M059J (cell line): Measurements from ENCODE around the gene CADM1. TPM values are rescaled to one million over a fixed set of nuclear protein-coding genes. Genes with fewer than 3 reads are reported as not detected.

ENCODE experiments used
- DNase-seq: peaks from one replicate; pipeline ENCODE4 v3.0.0-alpha.2; 2012; ENCODE audit warnings: low read depth
- total RNA-seq: library from RNA; depleted of rRNA; stranded (reverse); fragments of >200 nt; shearing (Covaris generic); gene quantifications from 2 replicates; pipeline ENCODE4 v1.2.3, GENCODE V29; 2014

CADM1 gene
- total RNA-seq, 1 experiment from 2014 or later: 71.9 TPM

DNA sequence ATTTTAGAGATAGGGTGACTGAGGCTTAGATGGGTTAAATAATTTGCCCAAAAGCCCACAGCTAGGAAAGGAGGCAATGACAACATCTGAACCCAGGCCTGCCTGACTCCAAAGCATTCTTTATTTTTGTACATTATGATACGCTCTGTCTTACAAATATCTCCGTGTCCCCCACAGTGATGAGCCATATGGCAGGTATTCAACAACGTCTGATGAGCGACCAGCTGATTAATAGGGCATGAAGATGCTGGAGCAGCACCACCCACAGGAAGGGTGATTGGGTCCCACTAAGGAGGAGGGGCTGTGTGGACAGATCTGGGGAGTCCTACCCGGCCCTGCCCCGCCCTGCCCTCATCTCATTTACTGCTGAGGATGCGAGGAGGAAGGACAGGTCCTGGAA lies 380.6 kb downstream of the CADM1 start:
- no peak for DNase-seq

DNA sequence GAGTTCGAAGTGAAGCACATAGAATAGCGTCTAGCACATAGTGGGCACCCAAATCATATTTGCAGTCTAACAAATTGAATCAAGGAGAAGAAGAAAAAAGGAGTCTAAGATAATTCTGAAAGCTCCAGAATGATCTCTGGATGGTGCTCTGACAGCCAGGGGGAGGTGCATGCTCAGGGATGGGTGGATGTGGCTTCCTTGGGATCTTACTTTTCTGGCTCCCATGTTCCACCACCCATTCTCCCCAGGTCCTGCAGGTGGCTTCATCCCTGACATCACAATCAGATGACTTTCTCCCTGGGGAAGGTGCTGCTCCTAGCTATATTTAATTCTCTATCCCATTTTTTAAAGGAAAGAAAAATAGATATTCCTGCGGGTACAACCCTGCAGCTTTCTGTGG lies 381.9 kb downstream of the CADM1 start:
- DNase-seq: no peak
